Hair follicle dermal papilla cell (primary cell): ENCODE data around the gene TAS2R14. TPM values are rescaled to one million over a fixed set of nuclear protein-coding genes. Genes with fewer than 3 reads are reported as not detected.

Experiments used
- total RNA-seq: library from RNA; depleted of rRNA; stranded (reverse); fragments of >200 nt; gene quantifications from 2 replicates; pipeline ENCODE4 v1.2.3, GENCODE V29; 2012

The TAS2R14 gene, protein sequence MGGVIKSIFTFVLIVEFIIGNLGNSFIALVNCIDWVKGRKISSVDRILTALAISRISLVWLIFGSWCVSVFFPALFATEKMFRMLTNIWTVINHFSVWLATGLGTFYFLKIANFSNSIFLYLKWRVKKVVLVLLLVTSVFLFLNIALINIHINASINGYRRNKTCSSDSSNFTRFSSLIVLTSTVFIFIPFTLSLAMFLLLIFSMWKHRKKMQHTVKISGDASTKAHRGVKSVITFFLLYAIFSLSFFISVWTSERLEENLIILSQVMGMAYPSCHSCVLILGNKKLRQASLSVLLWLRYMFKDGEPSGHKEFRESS
- 2.9 and 7.0 TPM in 2 replicates for total RNA-seq

DNA sequence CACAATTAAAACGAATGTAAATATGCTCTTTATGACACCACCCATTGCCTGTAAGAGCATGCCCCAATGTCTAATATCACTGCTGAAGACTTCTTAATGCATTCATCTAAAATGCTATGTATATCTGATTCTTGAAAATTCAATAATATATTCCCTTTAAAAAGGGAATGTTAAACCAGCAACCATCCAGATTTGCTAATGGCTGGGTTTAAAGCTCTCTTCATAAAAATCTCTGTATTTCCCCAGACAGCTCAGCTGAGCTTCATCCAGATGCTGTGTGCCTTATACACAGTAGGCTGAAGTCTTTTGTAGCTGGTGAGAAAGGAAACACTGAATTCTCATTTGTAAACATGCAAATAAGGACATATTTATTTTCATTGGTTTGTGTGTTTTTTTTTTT, at the start of gene TAS2R14:
TSS of gene TAS2R14 (minus strand) at position 101 of the 400 bp plus-strand sequence. CDS start at position 45, 56 bp downstream.

GRCh38 chr12:10986812-10987211, 47.7 kb upstream of the TAS2R14 start, which contains the start of gene TAS2R50:
Gene TAS2R50 (minus strand): TSS chr12:10986912. CDS start chr12:10986860, 52 bp downstream.

GRCh38 chr12:10928746-10929286, 10.2 kb downstream of the TAS2R14 start, which contains the start of gene PRH2:
Gene PRH2 (plus strand): TSS chr12:10929236. CDS start chr12:10929274, 38 bp downstream.

DNA sequence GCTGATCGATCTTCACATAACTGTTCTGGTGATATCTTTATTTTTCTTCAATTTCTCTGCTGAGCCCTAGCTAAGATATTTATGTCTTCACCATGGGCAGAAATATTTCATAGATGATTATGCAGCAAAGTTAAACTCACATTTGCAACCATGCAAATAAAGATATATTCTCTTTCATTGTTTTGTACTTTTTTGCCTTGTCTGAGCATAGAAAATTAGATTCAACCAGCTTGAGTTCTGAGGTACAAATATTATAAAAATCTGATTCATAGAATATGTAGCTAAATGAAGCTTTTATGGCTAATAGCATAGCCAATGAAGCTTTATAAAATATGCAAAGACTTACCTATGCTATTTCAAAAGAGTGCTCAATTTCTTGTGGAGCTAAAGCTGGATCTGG, 29.6 kb downstream of the TAS2R14 start, which contains the start of gene TAS2R13:
TSS of gene TAS2R13 (minus strand) at position 101 of the 400 bp plus-strand sequence. CDS start 264 bp downstream, outside the sequence.

Other genes with a start within 250 kb of the TAS2R14 start
- gene YBX3, start 215.9 kb downstream of the TAS2R14 start, total RNA-seq: 167 and 170 TPM in 2 replicates
- gene TAS2R7, start 136.6 kb downstream of the TAS2R14 start, total RNA-seq: 0.16 TPM in 1 of 2 replicates, not detected in the other
- gene TAS2R8, start 132.0 kb downstream of the TAS2R14 start, total RNA-seq: 0.12 TPM in 1 of 2 replicates, not detected in the other
- gene TAS2R9, start 129.1 kb downstream of the TAS2R14 start, total RNA-seq: not detected in 2 replicates
- gene TAS2R10, start 112.9 kb downstream of the TAS2R14 start, total RNA-seq: 1.2 and 1.8 TPM in 2 replicates
- 1.7 and 10.5 TPM in 2 replicates for gene PRR4, start 89.8 kb downstream of the TAS2R14 start, total RNA-seq
- 19.8 and 37.5 TPM in 2 replicates for gene PRH1, start 55.0 kb downstream of the TAS2R14 start, total RNA-seq
- 1.8 and 3.4 TPM in 2 replicates for gene TAS2R13, start 29.7 kb downstream of the TAS2R14 start, total RNA-seq
- not detected in 2 replicates for gene PRH2, start 10.0 kb downstream of the TAS2R14 start, total RNA-seq
- gene TAS2R50, start 47.6 kb upstream of the TAS2R14 start, total RNA-seq: 4.7 and 7.0 TPM in 2 replicates
- gene TAS2R20, start 59.0 kb upstream of the TAS2R14 start, total RNA-seq: 3.3 and 7.5 TPM in 2 replicates
- 4.9 and 9.6 TPM in 2 replicates for gene TAS2R19, start 83.4 kb upstream of the TAS2R14 start, total RNA-seq
- gene TAS2R31, start 92.1 kb upstream of the TAS2R14 start, total RNA-seq: 6.4 and 10.9 TPM in 2 replicates
- 2.2 and 6.8 TPM in 2 replicates for gene TAS2R46, start 123.0 kb upstream of the TAS2R14 start, total RNA-seq
- gene TAS2R43, start 153.1 kb upstream of the TAS2R14 start, total RNA-seq: 3.4 and 4.3 TPM in 2 replicates
- 3.6 and 8.8 TPM in 2 replicates for gene TAS2R30, start 195.4 kb upstream of the TAS2R14 start, total RNA-seq
- 5.5 and 5.8 TPM in 2 replicates for gene SMIM10L1, start 231.9 kb upstream of the TAS2R14 start, total RNA-seq
- not detected in 2 replicates for gene TAS2R42, start 247.7 kb upstream of the TAS2R14 start, total RNA-seq